Measurements from ENCODE around the gene PKDREJ.

DNA sequence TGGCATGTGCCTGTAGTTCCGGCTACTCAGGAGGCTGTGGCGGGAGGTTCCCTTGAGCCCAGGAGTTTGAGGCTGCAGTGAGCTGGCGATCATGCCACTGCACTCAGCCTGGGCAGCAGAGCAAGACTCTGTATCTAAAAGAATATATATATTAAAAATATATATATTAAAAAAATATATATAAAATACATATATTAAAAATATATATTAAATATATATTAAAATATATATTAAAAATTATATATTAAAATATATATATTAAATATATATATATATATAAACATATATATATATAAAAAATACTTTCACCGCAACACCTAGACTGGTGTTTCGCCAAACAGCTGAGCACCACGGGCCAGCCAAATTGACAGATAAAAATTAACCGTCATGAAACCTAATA is 13.4 kb upstream of the PKDREJ start:
- no peak for TF ChIP-seq CTCF (IDR thresholded peaks at IDR 0.05; ENCODE audit: poor library complexity, severe bottlenecking)
- TF ChIP-seq POLR2AphosphoS5 (IDR thresholded peaks at IDR 0.05), result no peak
- TF ChIP-seq TAF1 (IDR thresholded peaks at IDR 0.05; ENCODE audit: low read depth), result no peak
- no peak for TF ChIP-seq EZH2 (IDR thresholded peaks at IDR 0.05; ENCODE audit: borderline replicate concordance, insufficient read depth, low read length, poor library complexity, severe bottlenecking)
- no peak for TF ChIP-seq EP300 (conservative IDR thresholded peaks at IDR 0.05; ENCODE audit: poor library complexity, severe bottlenecking)
- TF ChIP-seq RAD21 (conservative IDR thresholded peaks at IDR 0.05), result no peak
